Caco-2 (cell line): Measurements from ENCODE around the gene SAMD4A. TPM values are rescaled to one million over a fixed set of nuclear protein-coding genes. Genes with fewer than 3 reads are reported as not detected.

Experiments
- BruUV-seq: library from RNA; stranded (reverse); fragments of 400-500 nt; replicated peaks from 2 replicates; lab custom pipeline; 2021; lab: Mats Ljungman, UMichigan
- CTCF ChIA-PET: fragments of 300-600 bp; sonication (Branson Sonifier 250); formaldehyde crosslinking; loops from one replicate; lab custom pipeline; 2022; ENCODE audit warnings: antibody characterized with exemption; lab: Charles Lee
- POLR2A ChIA-PET: fragments of 300-600 bp; sonication (Branson Sonifier 250); formaldehyde crosslinking; loops from one replicate; lab custom pipeline; 2022; ENCODE audit warnings: antibody characterized with exemption; lab: Charles Lee
- DNase-seq, 2 experiments: peaks; one replicate each; pipeline versions ENCODE4 v3.0.0 to v3.0.0-alpha.2; 2020 to 2022
- H3K27me3 ChIP-seq: replicated peaks from 2 replicates; pipeline ENCODE4 v1.6.0; 2011; ENCODE audit warnings: low read length; ENCODE audit not compliant: control insufficient read depth, insufficient read depth
- H3K36me3 ChIP-seq: 2 replicates; pipeline ENCODE4 v1.5.1; 2011; ENCODE audit warnings: low read length; ENCODE audit not compliant: control insufficient read depth, insufficient read depth
- H3K4me1 ChIP-seq: fragments of 250-450 bp; sonication (Bioruptor Pico); 2 replicates; pipeline ENCODE4 v1.5.1; 2020; ENCODE audit warnings: mild to moderate bottlenecking
- H3K4me3 ChIP-seq: 2 replicates; pipeline ENCODE4 v1.5.1; 2011; ENCODE audit warnings: low read depth, mild to moderate bottlenecking, control low read depth, low read length
- H3K9me3 ChIP-seq: fragments of 250-450 bp; sonication (Bioruptor Pico); 2 replicates; pipeline ENCODE4 v1.5.1; 2020; ENCODE audit warnings: mild to moderate bottlenecking, moderate library complexity
- H3K27ac Mint-ChIP-seq: one replicate; pipeline ENCODE4 v1.8.0; 2022; ENCODE audit warnings: mixed read lengths; ENCODE audit not compliant: unreplicated experiment
- H3K27me3 Mint-ChIP-seq: one replicate; pipeline ENCODE4 v1.8.0; 2022; ENCODE audit warnings: mixed read lengths; ENCODE audit not compliant: insufficient read depth, unreplicated experiment
- H3K36me3 Mint-ChIP-seq: one replicate; pipeline ENCODE4 v1.8.0; 2022; ENCODE audit warnings: mild to moderate bottlenecking, mixed read lengths; ENCODE audit not compliant: insufficient read depth, unreplicated experiment
- H3K4me1 Mint-ChIP-seq: one replicate; pipeline ENCODE4 v1.8.0; 2022; ENCODE audit warnings: low read depth, mixed read lengths; ENCODE audit not compliant: unreplicated experiment
- H3K4me3 Mint-ChIP-seq: one replicate; pipeline ENCODE4 v1.8.0; 2022; ENCODE audit warnings: mild to moderate bottlenecking, moderate library complexity, mixed read lengths; ENCODE audit not compliant: unreplicated experiment
- H3K9me3 Mint-ChIP-seq: one replicate; pipeline ENCODE4 v1.8.0; 2022; ENCODE audit warnings: mixed read lengths; ENCODE audit not compliant: unreplicated experiment
- intact Hi-C: fragments of 100-400 bp; cut with micrococcal nuclease; formaldehyde crosslinking; loops from one replicate; pipeline ENCODE4 v1.10.0; 2022; ENCODE audit not compliant: unreplicated experiment
- total RNA-seq: library from RNA; stranded (reverse); gene quantifications from 2 replicates; pipeline ENCODE4 v1.2.3, GENCODE V29; 2022
- TF ChIP-seq, protein P1 (sequence below), 2 experiments: fragments of 200-600 bp in 1 of 2; IDR thresholded peaks; 1 replicate in 1 of 2; 2 replicates in 1 of 2; pipeline versions ENCODE4 v1.5.1 to v1.8.0; 2011 to 2022; ENCODE audit warnings: antibody characterized with exemption in 1 of 2, control low read depth in 1 of 2, inconsistent platforms in 1 of 2, low read depth in 1 of 2, low read length in 1 of 2, mild to moderate bottlenecking in 1 of 2, moderate library complexity in 1 of 2; ENCODE audit not compliant: insufficient read depth in 1 of 2, severe bottlenecking in 1 of 2, unreplicated experiment in 1 of 2

Gene SAMD4A
- total RNA-seq, 1 experiment from 2014 or later, result 60.8 TPM

DNA sequence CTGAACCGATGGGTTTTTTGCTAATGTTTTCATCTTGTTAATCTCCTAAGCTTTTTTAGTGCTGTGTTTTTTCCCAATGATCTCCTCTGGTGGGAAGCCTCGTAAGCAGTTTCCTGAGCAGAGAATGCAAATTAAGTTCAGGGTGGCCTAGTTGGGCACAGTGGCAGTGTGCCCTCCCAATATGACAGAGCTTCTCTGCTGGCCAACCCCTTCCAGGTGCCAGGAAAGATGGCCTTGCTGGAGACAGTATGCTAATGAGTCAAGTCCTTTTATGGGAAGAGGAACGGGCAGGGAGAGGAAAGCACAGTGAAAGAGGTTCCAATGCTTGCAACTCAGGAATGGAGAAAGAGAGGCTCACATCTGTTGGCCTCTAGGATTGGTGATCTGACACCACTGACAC lies 219.9 kb downstream of the SAMD4A start:
- Histone ChIP-seq H3K4me1 (no peaks in the 10 kb centered on the region), H3K9me3 (no peaks in the 10 kb centered on the region), H3K36me3 (no peaks in the 10 kb centered on the region; the same call in 1 of the 2 replicates), H3K27me3 (no peaks in the 10 kb centered on the region), H3K4me3 (no peak overlapping the region)
- Mint-ChIP-seq H3K9me3 (no peaks in the 10 kb centered on the region), H3K27ac (no peak overlapping the region), H3K27me3 (no peaks in the 10 kb centered on the region), H3K36me3 (peaks cover 88% of the 10 kb centered on the region), H3K4me1 (no peaks in the 10 kb centered on the region), H3K4me3 (no peak overlapping the region)
- POLR2A ChIA-PET, result no interaction called here
- no TSS peak for BruUV-seq
- TF ChIP-seq, protein P1, sequence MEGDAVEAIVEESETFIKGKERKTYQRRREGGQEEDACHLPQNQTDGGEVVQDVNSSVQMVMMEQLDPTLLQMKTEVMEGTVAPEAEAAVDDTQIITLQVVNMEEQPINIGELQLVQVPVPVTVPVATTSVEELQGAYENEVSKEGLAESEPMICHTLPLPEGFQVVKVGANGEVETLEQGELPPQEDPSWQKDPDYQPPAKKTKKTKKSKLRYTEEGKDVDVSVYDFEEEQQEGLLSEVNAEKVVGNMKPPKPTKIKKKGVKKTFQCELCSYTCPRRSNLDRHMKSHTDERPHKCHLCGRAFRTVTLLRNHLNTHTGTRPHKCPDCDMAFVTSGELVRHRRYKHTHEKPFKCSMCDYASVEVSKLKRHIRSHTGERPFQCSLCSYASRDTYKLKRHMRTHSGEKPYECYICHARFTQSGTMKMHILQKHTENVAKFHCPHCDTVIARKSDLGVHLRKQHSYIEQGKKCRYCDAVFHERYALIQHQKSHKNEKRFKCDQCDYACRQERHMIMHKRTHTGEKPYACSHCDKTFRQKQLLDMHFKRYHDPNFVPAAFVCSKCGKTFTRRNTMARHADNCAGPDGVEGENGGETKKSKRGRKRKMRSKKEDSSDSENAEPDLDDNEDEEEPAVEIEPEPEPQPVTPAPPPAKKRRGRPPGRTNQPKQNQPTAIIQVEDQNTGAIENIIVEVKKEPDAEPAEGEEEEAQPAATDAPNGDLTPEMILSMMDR (IDR thresholded peaks at IDR 0.05; ENCODE audit: insufficient read depth in 1 of 2, low read depth in 1 of 2, low read length in 1 of 2, severe bottlenecking in 1 of 2, unreplicated experiment in 1 of 2), result no peak
- DNase-seq, result no peak
- intact Hi-C loops, result no loop called here
- CTCF ChIA-PET, result interaction anchor here (0.6 kb wide), 1 partner anchor 11 kb away, joined by 6 read pairs; no protein-coding TSS in a partner anchor

GRCh38 chr14:54787261-54787660 lies 220.3 kb downstream of the SAMD4A start:
- intact Hi-C loops, result no loop called here
- ChIA-PET POLR2A (no interaction called here), CTCF (no interaction called here)
- Histone ChIP-seq H3K4me3 (no peak overlapping the region), H3K27me3 (no peaks in the 10 kb centered on the region), H3K4me1 (no peaks in the 10 kb centered on the region), H3K9me3 (no peaks in the 10 kb centered on the region), H3K36me3 (no peaks in the 10 kb centered on the region; the same call in 1 of the 2 replicates)
- TF ChIP-seq, protein P1 (IDR thresholded peaks at IDR 0.05; ENCODE audit: insufficient read depth in 1 of 2, low read depth in 1 of 2, low read length in 1 of 2, severe bottlenecking in 1 of 2, unreplicated experiment in 1 of 2), result no peak
- no peaks in the 10 kb centered on the region for H3K27me3 Mint-ChIP-seq
- no peaks in the 10 kb centered on the region for H3K4me1 Mint-ChIP-seq
- no peak for DNase-seq
- no peaks in the 10 kb centered on the region for H3K9me3 Mint-ChIP-seq
- no peak overlapping the region for H3K27ac Mint-ChIP-seq
- no TSS peak for BruUV-seq
- H3K36me3 Mint-ChIP-seq, result peaks cover 89% of the 10 kb centered on the region
- no peak overlapping the region for H3K4me3 Mint-ChIP-seq

DNA sequence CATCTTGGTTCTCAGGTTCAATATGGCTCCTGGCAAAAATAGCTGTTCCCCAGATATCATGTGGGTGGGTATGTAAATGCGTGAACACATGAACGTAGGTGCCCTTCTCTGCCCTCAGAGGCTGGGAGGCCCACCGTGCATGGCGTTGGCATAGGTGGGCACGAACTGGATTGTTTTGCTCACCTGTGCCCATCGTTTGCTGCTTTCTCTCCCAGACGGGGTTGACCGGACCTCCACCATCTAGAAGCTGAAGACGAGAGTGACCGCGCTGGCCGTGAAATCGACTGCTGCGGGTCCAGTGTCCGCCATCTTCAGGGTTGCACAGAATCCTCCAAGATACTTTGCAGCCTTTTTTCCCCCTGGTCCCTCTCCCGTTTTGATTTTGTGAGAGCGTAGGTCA lies 221.8 kb downstream of the SAMD4A start:
- H3K4me1 Mint-ChIP-seq, result no peaks in the 10 kb centered on the region
- Histone ChIP-seq H3K4me1 (no peaks in the 10 kb centered on the region), H3K36me3 (no peaks in the 10 kb centered on the region; the same call in 1 of the 2 replicates), H3K4me3 (no peak overlapping the region), H3K27me3 (no peaks in the 10 kb centered on the region), H3K9me3 (no peaks in the 10 kb centered on the region)
- H3K27me3 Mint-ChIP-seq, result no peaks in the 10 kb centered on the region
- TF ChIP-seq, protein P1 (IDR thresholded peaks at IDR 0.05; ENCODE audit: insufficient read depth in 1 of 2, low read depth in 1 of 2, low read length in 1 of 2, severe bottlenecking in 1 of 2, unreplicated experiment in 1 of 2), result no peak
- POLR2A ChIA-PET, result no interaction called here
- H3K27ac Mint-ChIP-seq, result no peak overlapping the region
- intact Hi-C loops, result no loop called here
- no TSS peak for BruUV-seq
- no peak for DNase-seq
- no peaks in the 10 kb centered on the region for H3K9me3 Mint-ChIP-seq
- H3K4me3 Mint-ChIP-seq, result no peak overlapping the region
- CTCF ChIA-PET, result no interaction called here
- H3K36me3 Mint-ChIP-seq, result peaks cover 80% of the 10 kb centered on the region
